CD14-positive monocyte (primary cell): Measurements from ENCODE around the gene AFG3L2. TPM values are rescaled to one million over a fixed set of nuclear protein-coding genes. Genes with fewer than 3 reads are reported as not detected.

ENCODE experiments used
- DNase-seq, 3 donors: peaks; one replicate each; pipeline ENCODE4 v3.0.0-alpha.2; 2011 to 2022
- H2AFZ ChIP-seq: 2 replicates; pipeline ENCODE4 v1.6.0; 2012; ENCODE audit warnings: mild to moderate bottlenecking, low read depth, low read length, inconsistent platforms; ENCODE audit not compliant: insufficient read depth, poor library complexity, severe bottlenecking
- H3K27ac ChIP-seq, 2 donors: 1 replicate in 1 of 2; 2 replicates in 1 of 2; pipeline ENCODE4 v1.5.1; 2012 to 2013; ENCODE audit warnings: low read length in 2 of 2, control low read depth in 1 of 2, inconsistent platforms in 1 of 2, low read depth in 1 of 2, mild to moderate bottlenecking in 1 of 2
- H3K27me3 ChIP-seq, 2 donors: one replicate each; pipeline versions ENCODE4 v1.6.0 to v1.6.1; 2011 to 2013; ENCODE audit warnings: low read length in 2 of 2; ENCODE audit not compliant: control insufficient read depth in 2 of 2, insufficient read depth in 2 of 2
- H3K36me3 ChIP-seq, 2 donors: replicated peaks in 1 of 2; 1 replicate in 1 of 2; 2 replicates in 1 of 2; pipeline versions ENCODE4 v1.5.1 to v1.6.1; 2012 to 2013; ENCODE audit warnings: low read length in 2 of 2, control low read depth in 1 of 2, inconsistent platforms in 1 of 2, mild to moderate bottlenecking in 1 of 2; ENCODE audit not compliant: insufficient read depth in 2 of 2, control insufficient read depth in 1 of 2
- H3K4me1 ChIP-seq, 2 donors: 1 replicate in 1 of 2; 2 replicates in 1 of 2; pipeline versions ENCODE4 v1.5.1 to v1.6.1; 2012 to 2013; ENCODE audit warnings: low read length in 2 of 2, control low read depth in 1 of 2, inconsistent platforms in 1 of 2, mild to moderate bottlenecking in 1 of 2, moderate library complexity in 1 of 2; ENCODE audit not compliant: insufficient read depth in 2 of 2, control insufficient read depth in 1 of 2
- H3K4me2 ChIP-seq: replicated peaks from 2 replicates; pipeline ENCODE3; 2012; ENCODE audit warnings: low read length, moderate library complexity, mild to moderate bottlenecking; ENCODE audit not compliant: poor library complexity, severe bottlenecking; ENCODE audit errors: extremely low read depth
- H3K4me3 ChIP-seq, 3 experiments: fragments of 200-600 bp in 1 of 3; sonication (generic) in 1 of 3; replicated peaks in 1 of 3; 1 replicate in 2 of 3; 2 replicates in 1 of 3; pipeline ENCODE4 v1.5.1; 2011 to 2013; ENCODE audit warnings: low read length in 3 of 3, mild to moderate bottlenecking in 3 of 3, control low read depth in 2 of 3, low read depth in 2 of 3, inconsistent platforms in 1 of 3, moderate library complexity in 1 of 3
- H3K79me2 ChIP-seq: 2 replicates; pipeline ENCODE4 v1.6.0; 2012; ENCODE audit warnings: mild to moderate bottlenecking, control low read depth, inconsistent platforms, low read length, moderate library complexity; ENCODE audit not compliant: insufficient read depth
- H3K9ac ChIP-seq: 2 replicates; pipeline ENCODE4 v1.6.0; 2017; ENCODE audit warnings: low read length, mild to moderate bottlenecking; ENCODE audit not compliant: insufficient read depth, poor library complexity, severe bottlenecking
- H3K9me3 ChIP-seq, 2 donors: replicated peaks in 1 of 2; 1 replicate in 1 of 2; 2 replicates in 1 of 2; pipeline versions ENCODE4 v1.5.1 to v1.6.1; 2012 to 2013; ENCODE audit warnings: low read length in 2 of 2, control low read depth in 1 of 2; ENCODE audit not compliant: control insufficient read depth in 1 of 2, insufficient read depth in 1 of 2
- H4K20me1 ChIP-seq: 2 replicates; pipeline ENCODE4 v1.6.0; 2012; ENCODE audit warnings: mild to moderate bottlenecking, low read length, control low read depth, moderate library complexity; ENCODE audit not compliant: insufficient read depth
- H3K27ac Mint-ChIP-seq, 7 donors: one replicate each; pipeline ENCODE4 v1.8.0; 2020; ENCODE audit warnings: mild to moderate bottlenecking in 7 of 7, mixed read lengths in 7 of 7, moderate library complexity in 6 of 7, inconsistent platforms in 2 of 7
- H3K27me3 Mint-ChIP-seq, 3 donors: one replicate each; pipeline ENCODE4 v1.8.0; 2021 to 2022; ENCODE audit warnings: low read depth in 3 of 3, mild to moderate bottlenecking in 3 of 3, mixed read lengths in 3 of 3, moderate library complexity in 3 of 3, inconsistent platforms in 1 of 3
- H3K36me3 Mint-ChIP-seq, 2 donors: one replicate each; pipeline ENCODE4 v1.8.0; 2020; ENCODE audit warnings: mixed read lengths in 2 of 2, inconsistent platforms in 1 of 2, mild to moderate bottlenecking in 1 of 2
- H3K4me1 Mint-ChIP-seq: one replicate; pipeline ENCODE4 v1.8.0; 2020; ENCODE audit warnings: mild to moderate bottlenecking, mixed read lengths
- H3K4me3 Mint-ChIP-seq, 2 donors: one replicate each; pipeline ENCODE4 v1.8.0; 2020; ENCODE audit warnings: mild to moderate bottlenecking in 2 of 2, mixed read lengths in 2 of 2, moderate library complexity in 1 of 2
- H3K9me3 Mint-ChIP-seq, 7 donors: one replicate each; pipeline ENCODE4 v1.8.0; 2020 to 2022; ENCODE audit warnings: mixed read lengths in 7 of 7, mild to moderate bottlenecking in 6 of 7, moderate library complexity in 6 of 7, inconsistent platforms in 2 of 7
- WGBS: methylation state at CpG from one replicate; pipeline ENCODE4 v1.1.5; 2013; ENCODE audit warnings: missing lambda C conversion rate; ENCODE audit not compliant: insufficient coverage; 5-methylcytosine and 5-hydroxymethylcytosine counted together
- intact Hi-C, 2 donors: fragments of 100-400 bp; cut with micrococcal nuclease; formaldehyde crosslinking; loops; one replicate each; pipeline versions ENCODE4 v1.15.0 to v1.15.1; 2023
- polyA plus RNA-seq, 3 donors: library from polyadenylated mRNA; depleted of rRNA in 1 of 3; unstranded in 2 of 3; stranded (reverse) in 1 of 3; fragments of 300-500 nt in 2 of 3; fragments of >200 nt in 1 of 3; fragmentation: Illumina TruSeq in 2 of 3; gene quantifications; 1 replicate in 2 of 3; 2 replicates in 1 of 3; pipeline ENCODE4 v1.2.3, GENCODE V29; 2012 to 2021
- TF ChIP-seq, protein P1 (sequence below): fragments of 200-600 bp; IDR thresholded peaks from one replicate; pipeline ENCODE4 v1.8.0; 2022; ENCODE audit warnings: antibody characterized with exemption, mild to moderate bottlenecking

AFG3L2 gene
- polyA plus RNA-seq, 3 donors, result 13.9 to 15.5 (median 13.9) TPM

DNA sequence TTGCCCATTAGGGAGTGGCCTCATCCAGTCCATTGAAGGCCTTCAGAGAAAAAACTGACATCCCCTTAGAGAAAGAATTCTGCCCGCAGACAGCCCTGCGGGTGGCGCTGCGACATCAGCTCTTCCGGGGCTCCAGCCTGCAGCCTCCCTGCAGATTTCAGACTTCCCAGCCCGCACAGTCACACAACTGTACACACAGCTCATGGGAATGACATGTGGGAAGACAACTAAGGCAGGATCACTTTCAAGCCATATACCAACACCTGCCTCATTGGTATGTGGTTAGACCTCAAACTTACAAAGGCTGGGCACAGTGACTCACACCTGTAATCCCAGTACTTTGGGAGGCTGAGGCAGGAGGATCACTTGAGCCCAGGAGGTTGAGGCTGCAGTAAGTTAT, 93.8 kb downstream of the AFG3L2 start:
- H3K36me3 Mint-ChIP-seq, result peaks cover 0 to 2% of the 10 kb centered on the region in 2 donors
- H2AFZ ChIP-seq, result no peak overlapping the region
- no peak overlapping the region for H3K27ac Mint-ChIP-seq
- no peak overlapping the region for H3K27ac ChIP-seq
- peaks cover 23 to 45% (median 28%) of the 10 kb centered on the region in 3 donors for H3K27me3 Mint-ChIP-seq
- intact Hi-C loops, result no loop called here
- TF ChIP-seq, protein P1, sequence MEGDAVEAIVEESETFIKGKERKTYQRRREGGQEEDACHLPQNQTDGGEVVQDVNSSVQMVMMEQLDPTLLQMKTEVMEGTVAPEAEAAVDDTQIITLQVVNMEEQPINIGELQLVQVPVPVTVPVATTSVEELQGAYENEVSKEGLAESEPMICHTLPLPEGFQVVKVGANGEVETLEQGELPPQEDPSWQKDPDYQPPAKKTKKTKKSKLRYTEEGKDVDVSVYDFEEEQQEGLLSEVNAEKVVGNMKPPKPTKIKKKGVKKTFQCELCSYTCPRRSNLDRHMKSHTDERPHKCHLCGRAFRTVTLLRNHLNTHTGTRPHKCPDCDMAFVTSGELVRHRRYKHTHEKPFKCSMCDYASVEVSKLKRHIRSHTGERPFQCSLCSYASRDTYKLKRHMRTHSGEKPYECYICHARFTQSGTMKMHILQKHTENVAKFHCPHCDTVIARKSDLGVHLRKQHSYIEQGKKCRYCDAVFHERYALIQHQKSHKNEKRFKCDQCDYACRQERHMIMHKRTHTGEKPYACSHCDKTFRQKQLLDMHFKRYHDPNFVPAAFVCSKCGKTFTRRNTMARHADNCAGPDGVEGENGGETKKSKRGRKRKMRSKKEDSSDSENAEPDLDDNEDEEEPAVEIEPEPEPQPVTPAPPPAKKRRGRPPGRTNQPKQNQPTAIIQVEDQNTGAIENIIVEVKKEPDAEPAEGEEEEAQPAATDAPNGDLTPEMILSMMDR, result no peak
- no peaks in the 10 kb centered on the region for H3K79me2 ChIP-seq
- no peak for DNase-seq
- H3K4me1 ChIP-seq, result peaks cover 10% of the 10 kb centered on the region in 2 donors
- WGBS, result 93% methylated on average over 3 of the region's 6 CpGs
- peaks cover 0 to 7% (median 3%) of the 10 kb centered on the region in 7 donors for H3K9me3 Mint-ChIP-seq
- no peak overlapping the region for H3K9ac ChIP-seq
- H3K4me2 ChIP-seq, result no peak overlapping the region
- peaks cover 14% of the 10 kb centered on the region for H3K4me1 Mint-ChIP-seq
- H4K20me1 ChIP-seq, result no peaks in the 10 kb centered on the region
- no peaks in the 10 kb centered on the region for H3K9me3 ChIP-seq
- H3K27me3 ChIP-seq, result peaks cover 17 to 37% of the 10 kb centered on the region in 2 donors
- H3K36me3 ChIP-seq, result no peaks in the 10 kb centered on the region
- no peak overlapping the region for H3K4me3 ChIP-seq
- H3K4me3 Mint-ChIP-seq, result no peak overlapping the region

DNA sequence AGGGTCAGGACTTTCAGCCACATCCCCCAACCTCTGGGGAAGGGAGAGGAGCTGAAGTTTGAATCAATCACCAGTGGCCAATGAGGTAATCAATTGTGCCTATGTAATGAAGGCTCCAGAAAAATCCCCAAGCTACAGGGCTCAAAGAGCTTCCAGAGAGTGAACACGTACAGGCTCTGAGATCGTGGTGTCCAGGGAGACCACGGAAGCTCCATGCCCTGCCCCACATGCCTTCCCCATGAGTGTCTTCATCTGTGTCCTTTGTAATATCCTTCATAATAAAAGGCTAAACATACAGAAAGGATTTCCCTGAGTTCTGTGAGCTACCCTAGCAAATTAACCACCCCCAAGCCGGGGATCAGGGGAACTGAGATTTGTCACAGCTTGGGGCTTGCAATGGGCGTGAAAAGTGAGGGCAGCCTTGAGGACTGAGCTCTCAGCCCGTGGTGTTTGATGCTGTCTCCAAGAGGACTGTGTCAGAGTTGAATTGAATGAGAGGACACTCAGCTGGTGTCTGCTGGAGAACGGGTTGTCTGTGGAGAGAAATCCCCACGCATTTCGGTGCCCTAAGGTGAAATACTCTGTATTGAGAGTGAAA, 94.5 kb downstream of the AFG3L2 start:
- no peak overlapping the region for H3K4me3 ChIP-seq
- Mint-ChIP-seq H3K36me3 (no peaks in the 10 kb centered on the region), H3K4me3 (peak overlapping the region in 1 of 2 donors; percentile 9), H3K4me1 (peaks cover 10% of the 10 kb centered on the region), H3K27ac (no peak overlapping the region), H3K27me3 (peaks cover 16 to 38% (median 26%) of the 10 kb centered on the region in 3 donors), H3K9me3 (peaks cover 0 to 3% (median 0%) of the 10 kb centered on the region in 7 donors)
- intact Hi-C loops, result no loop called here
- H3K79me2 ChIP-seq, result no peaks in the 10 kb centered on the region
- no peak overlapping the region for H2AFZ ChIP-seq
- no peak for DNase-seq
- H3K27me3 ChIP-seq, result peaks cover 10 to 30% of the 10 kb centered on the region in 2 donors
- TF ChIP-seq, protein P1, result no peak
- H3K36me3 ChIP-seq, result no peaks in the 10 kb centered on the region
- no peak overlapping the region for H3K4me2 ChIP-seq
- no peak overlapping the region for H3K27ac ChIP-seq
- H3K9me3 ChIP-seq, result no peaks in the 10 kb centered on the region
- WGBS, result 84% methylated on average over 5 of the region's 9 CpGs
- no peaks in the 10 kb centered on the region for H4K20me1 ChIP-seq
- no peak overlapping the region for H3K9ac ChIP-seq
- H3K4me1 ChIP-seq, result peaks cover 3 to 4% of the 10 kb centered on the region in 2 donors
